ENCODE data around the gene SV2B.

The SV2B gene

DNA sequence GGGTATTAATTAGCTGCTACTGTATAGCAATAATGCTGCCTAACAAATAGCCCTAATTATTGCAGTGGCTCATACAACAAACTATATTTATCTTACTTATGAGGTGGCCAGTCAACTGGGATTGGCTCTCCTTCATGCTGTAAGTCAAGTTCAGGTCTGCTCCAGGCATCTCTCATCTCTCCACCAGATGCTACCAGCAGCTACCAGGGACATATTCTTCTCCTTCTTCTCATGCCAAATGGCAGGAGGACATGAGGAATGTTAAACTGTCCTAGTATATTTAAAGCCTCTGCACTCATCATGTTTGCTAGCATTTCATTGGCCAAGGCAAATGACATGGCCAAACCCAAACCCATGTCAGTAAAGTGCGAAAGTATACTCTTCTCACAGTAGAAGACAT is 17.3 kb downstream of the SV2B start:
- Histone ChIP-seq H3K27ac (replicated peaks) (no peak overlapping the region), H3K27me3 (ENCODE audit: insufficient read depth, poor library complexity, severe bottlenecking) (peaks cover 11% of the 10 kb centered on the region), H3K4me3 (replicated peaks; ENCODE audit: insufficient read depth, low read length) (no peak overlapping the region)
- no peak for DNase-seq (ENCODE audit: low read depth in 1 of 2, low spot score in 1 of 2)
- TF ChIP-seq, protein P1, sequence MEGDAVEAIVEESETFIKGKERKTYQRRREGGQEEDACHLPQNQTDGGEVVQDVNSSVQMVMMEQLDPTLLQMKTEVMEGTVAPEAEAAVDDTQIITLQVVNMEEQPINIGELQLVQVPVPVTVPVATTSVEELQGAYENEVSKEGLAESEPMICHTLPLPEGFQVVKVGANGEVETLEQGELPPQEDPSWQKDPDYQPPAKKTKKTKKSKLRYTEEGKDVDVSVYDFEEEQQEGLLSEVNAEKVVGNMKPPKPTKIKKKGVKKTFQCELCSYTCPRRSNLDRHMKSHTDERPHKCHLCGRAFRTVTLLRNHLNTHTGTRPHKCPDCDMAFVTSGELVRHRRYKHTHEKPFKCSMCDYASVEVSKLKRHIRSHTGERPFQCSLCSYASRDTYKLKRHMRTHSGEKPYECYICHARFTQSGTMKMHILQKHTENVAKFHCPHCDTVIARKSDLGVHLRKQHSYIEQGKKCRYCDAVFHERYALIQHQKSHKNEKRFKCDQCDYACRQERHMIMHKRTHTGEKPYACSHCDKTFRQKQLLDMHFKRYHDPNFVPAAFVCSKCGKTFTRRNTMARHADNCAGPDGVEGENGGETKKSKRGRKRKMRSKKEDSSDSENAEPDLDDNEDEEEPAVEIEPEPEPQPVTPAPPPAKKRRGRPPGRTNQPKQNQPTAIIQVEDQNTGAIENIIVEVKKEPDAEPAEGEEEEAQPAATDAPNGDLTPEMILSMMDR (IDR thresholded peaks at IDR 0.05; ENCODE audit: insufficient read depth, low read length) = no peak
- TF ChIP-seq POLR2AphosphoS5 (IDR thresholded peaks at IDR 0.05; ENCODE audit: low read depth) = no peak
- no peak for TF ChIP-seq GABPA (IDR thresholded peaks at IDR 0.05; ENCODE audit: low read depth)
- TF ChIP-seq SPI1 (IDR thresholded peaks at IDR 0.05; ENCODE audit: borderline replicate concordance, low read depth) = no peak

DNA sequence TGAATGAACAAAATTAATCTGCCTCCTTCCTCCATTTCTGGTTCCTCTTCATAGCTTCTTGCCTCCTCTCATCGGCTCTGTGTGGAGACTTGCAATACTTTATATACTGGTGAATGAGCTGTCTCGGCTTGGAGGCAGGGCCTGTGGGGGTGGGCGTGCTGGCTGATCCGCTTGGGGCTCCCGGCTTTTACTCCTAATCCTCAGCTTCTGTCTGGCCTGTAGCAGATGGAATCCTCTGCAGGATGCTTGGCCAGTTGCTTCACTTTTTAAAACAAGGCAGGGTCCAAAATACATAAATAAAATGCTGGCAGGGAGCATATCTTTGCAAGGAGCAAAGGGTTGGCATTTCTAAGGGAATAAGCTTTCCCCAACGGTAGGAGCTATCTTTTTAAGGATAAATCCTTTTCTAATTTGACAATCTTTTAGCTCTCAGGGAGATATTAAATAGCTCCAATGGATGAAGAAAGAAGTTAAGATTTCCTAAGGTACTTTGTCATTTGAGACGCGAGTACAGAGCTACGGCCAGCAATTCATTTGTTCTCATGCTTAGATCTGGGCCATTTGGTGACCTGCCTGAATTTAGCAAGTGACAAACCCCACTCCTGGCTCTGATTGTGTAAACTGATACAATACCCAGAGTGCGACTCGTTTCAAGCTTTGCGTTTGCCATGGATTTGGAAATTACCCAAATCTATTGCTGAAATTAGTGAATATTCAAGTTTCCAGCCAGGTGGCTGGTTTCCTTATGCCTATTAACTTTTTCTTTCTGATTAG is 18.9 kb downstream of the SV2B start:
- no peak overlapping the region for H3K4me3 ChIP-seq (replicated peaks; ENCODE audit: insufficient read depth, low read length)
- DNase-seq (ENCODE audit: low read depth in 1 of 2, low spot score in 1 of 2) = no peak
- TF ChIP-seq SPI1 (IDR thresholded peaks at IDR 0.05; ENCODE audit: borderline replicate concordance, low read depth) (no peak), POLR2AphosphoS5 (IDR thresholded peaks at IDR 0.05; ENCODE audit: low read depth) (no peak), GABPA (IDR thresholded peaks at IDR 0.05; ENCODE audit: low read depth) (no peak)
- TF ChIP-seq, protein P2, sequence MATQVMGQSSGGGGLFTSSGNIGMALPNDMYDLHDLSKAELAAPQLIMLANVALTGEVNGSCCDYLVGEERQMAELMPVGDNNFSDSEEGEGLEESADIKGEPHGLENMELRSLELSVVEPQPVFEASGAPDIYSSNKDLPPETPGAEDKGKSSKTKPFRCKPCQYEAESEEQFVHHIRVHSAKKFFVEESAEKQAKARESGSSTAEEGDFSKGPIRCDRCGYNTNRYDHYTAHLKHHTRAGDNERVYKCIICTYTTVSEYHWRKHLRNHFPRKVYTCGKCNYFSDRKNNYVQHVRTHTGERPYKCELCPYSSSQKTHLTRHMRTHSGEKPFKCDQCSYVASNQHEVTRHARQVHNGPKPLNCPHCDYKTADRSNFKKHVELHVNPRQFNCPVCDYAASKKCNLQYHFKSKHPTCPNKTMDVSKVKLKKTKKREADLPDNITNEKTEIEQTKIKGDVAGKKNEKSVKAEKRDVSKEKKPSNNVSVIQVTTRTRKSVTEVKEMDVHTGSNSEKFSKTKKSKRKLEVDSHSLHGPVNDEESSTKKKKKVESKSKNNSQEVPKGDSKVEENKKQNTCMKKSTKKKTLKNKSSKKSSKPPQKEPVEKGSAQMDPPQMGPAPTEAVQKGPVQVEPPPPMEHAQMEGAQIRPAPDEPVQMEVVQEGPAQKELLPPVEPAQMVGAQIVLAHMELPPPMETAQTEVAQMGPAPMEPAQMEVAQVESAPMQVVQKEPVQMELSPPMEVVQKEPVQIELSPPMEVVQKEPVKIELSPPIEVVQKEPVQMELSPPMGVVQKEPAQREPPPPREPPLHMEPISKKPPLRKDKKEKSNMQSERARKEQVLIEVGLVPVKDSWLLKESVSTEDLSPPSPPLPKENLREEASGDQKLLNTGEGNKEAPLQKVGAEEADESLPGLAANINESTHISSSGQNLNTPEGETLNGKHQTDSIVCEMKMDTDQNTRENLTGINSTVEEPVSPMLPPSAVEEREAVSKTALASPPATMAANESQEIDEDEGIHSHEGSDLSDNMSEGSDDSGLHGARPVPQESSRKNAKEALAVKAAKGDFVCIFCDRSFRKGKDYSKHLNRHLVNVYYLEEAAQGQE (IDR thresholded peaks at IDR 0.05; ENCODE audit: insufficient replicate concordance, low read depth) = no peak
- TF ChIP-seq, protein P1 (IDR thresholded peaks at IDR 0.05; ENCODE audit: insufficient read depth, low read length) = no peak
- H3K27ac ChIP-seq (replicated peaks) = no peak overlapping the region
- peaks cover 11% of the 10 kb centered on the region for H3K27me3 ChIP-seq (ENCODE audit: insufficient read depth, poor library complexity, severe bottlenecking)

DNA sequence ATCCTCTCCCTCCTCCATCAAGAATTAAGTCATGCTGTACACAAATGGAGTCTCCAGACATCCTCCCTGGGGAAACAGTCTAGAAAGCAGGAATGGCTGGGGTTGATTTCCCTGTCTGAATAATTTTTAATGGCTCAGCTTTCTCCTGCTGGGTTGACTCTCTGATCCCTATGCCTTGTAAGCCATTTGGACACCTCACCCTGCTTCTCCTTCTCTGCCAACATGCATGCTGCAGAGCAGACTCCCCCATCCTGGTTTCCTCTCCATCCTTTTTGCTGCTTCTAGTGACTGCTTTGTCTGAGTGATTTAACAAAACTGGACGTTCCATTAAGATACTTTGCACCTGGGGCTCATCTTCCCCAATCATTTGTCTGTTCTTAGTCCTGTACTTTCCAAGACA is 22.2 kb downstream of the SV2B start:
- peaks cover 15% of the 10 kb centered on the region for H3K27me3 ChIP-seq (ENCODE audit: insufficient read depth, poor library complexity, severe bottlenecking)
- no peak for TF ChIP-seq POLR2AphosphoS5 (IDR thresholded peaks at IDR 0.05; ENCODE audit: low read depth)
- TF ChIP-seq, protein P2 (IDR thresholded peaks at IDR 0.05; ENCODE audit: insufficient replicate concordance, low read depth) = no peak
- no peak for TF ChIP-seq SPI1 (IDR thresholded peaks at IDR 0.05; ENCODE audit: borderline replicate concordance, low read depth)
- TF ChIP-seq, protein P1 (IDR thresholded peaks at IDR 0.05; ENCODE audit: insufficient read depth, low read length) = no peak
- no peak for TF ChIP-seq GABPA (IDR thresholded peaks at IDR 0.05; ENCODE audit: low read depth)
- DNase-seq (ENCODE audit: low read depth in 1 of 2, low spot score in 1 of 2) = no peak
- H3K4me3 ChIP-seq (replicated peaks; ENCODE audit: insufficient read depth, low read length) = no peak overlapping the region
- no peak overlapping the region for H3K27ac ChIP-seq (replicated peaks)

Measured in HL-60 (cell line).